Mucosa of descending colon (tissue), 3 donors: ENCODE results near the gene RPTOR. TPM values are rescaled to one million over a fixed set of nuclear protein-coding genes. Genes with fewer than 3 reads are reported as not detected.

Source experiments
- ATAC-seq: fragments of 200-7000 bp; cut with Tn5 transposase; one replicate; pipeline ENCODE4 v1.9.1; 2020; ENCODE audit warnings: mild to moderate bottlenecking, moderate library complexity
- DNase-seq, 3 donors: peaks; one replicate each; pipeline ENCODE4 v3.0.0-alpha.2; 2020
- H3K36me3 ChIP-seq: fragments of 200-600 bp; one replicate; pipeline ENCODE4 v1.8.0; 2021; ENCODE audit warnings: low read depth, mild to moderate bottlenecking
- H3K4me1 ChIP-seq: fragments of 200-600 bp; one replicate; pipeline ENCODE4 v1.8.0; 2021; ENCODE audit warnings: low read depth, mild to moderate bottlenecking
- H3K4me3 ChIP-seq: fragments of 200-600 bp; one replicate; pipeline ENCODE4 v1.8.0; 2021; ENCODE audit warnings: mild to moderate bottlenecking
- H3K9me3 ChIP-seq: fragments of 200-600 bp; one replicate; pipeline ENCODE4 v1.8.0; 2021; ENCODE audit warnings: mild to moderate bottlenecking
- intact Hi-C, 2 donors: fragments of 100-400 bp; cut with DNase I in 1 of 2; cut with micrococcal nuclease in 1 of 2; formaldehyde crosslinking; loops; one replicate each; pipeline versions ENCODE4 v1.11.0 to v1.11.1; 2022; cut with DNase I, micrococcal nuclease
- total RNA-seq, 3 donors: library from RNA; stranded (reverse); fragmentation: NEBNext Ultra II Directional in 2 of 3; extraction: Animal tissue kit (Norgen Biotek cat#: 25700) in 2 of 3; gene quantifications; one replicate each; pipeline versions ENCODE4 v1.2.1 to v1.2.4, GENCODE V29; 2021 to 2023
- TF ChIP-seq, protein P1 (sequence below): fragments of 200-600 bp; IDR thresholded peaks from one replicate; pipeline ENCODE4 v1.8.0; 2022; ENCODE audit warnings: antibody characterized with exemption, mild to moderate bottlenecking
- donor health status: DM: no; HTN: no; CAD: no; lungs with moderate emphysema.
- donor health status: DM: no; HTN: no; CAD: no.
- donor health status: DM: no; HTN: yes; CAD: no.

Gene RPTOR
- total RNA-seq, 3 donors from 2014 or later = 30.5 to 44.4 (median 37.2) TPM

DNA sequence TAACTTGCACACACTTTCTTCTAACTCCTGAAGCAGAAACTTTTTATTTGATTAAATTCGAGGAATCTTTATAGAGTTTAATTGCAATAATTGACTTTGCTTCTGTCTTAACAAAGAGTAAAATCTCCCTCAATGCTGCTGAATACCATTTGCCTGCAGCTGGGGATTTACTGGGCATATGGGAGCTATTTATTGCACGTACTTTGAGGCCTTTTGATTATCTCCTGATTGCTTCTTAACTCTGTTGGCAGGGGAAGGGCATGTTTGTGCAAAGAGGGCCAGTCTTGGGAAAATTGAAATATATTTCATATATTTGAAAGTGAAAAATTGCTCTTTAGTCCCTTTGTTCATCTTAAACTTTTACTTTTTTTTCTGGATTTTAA, 290.2 kb downstream of the RPTOR start:
- DNase-seq (no peak), ATAC-seq (no peak)
- TF ChIP-seq, protein P1, sequence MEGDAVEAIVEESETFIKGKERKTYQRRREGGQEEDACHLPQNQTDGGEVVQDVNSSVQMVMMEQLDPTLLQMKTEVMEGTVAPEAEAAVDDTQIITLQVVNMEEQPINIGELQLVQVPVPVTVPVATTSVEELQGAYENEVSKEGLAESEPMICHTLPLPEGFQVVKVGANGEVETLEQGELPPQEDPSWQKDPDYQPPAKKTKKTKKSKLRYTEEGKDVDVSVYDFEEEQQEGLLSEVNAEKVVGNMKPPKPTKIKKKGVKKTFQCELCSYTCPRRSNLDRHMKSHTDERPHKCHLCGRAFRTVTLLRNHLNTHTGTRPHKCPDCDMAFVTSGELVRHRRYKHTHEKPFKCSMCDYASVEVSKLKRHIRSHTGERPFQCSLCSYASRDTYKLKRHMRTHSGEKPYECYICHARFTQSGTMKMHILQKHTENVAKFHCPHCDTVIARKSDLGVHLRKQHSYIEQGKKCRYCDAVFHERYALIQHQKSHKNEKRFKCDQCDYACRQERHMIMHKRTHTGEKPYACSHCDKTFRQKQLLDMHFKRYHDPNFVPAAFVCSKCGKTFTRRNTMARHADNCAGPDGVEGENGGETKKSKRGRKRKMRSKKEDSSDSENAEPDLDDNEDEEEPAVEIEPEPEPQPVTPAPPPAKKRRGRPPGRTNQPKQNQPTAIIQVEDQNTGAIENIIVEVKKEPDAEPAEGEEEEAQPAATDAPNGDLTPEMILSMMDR = no peak
- no peak overlapping the region for H3K4me3 ChIP-seq
- intact Hi-C loops = no loop called here
- H3K36me3 ChIP-seq = no peaks in the 10 kb centered on the region
- peaks cover 12% of the 10 kb centered on the region for H3K4me1 ChIP-seq
- H3K9me3 ChIP-seq = no peaks in the 10 kb centered on the region

DNA sequence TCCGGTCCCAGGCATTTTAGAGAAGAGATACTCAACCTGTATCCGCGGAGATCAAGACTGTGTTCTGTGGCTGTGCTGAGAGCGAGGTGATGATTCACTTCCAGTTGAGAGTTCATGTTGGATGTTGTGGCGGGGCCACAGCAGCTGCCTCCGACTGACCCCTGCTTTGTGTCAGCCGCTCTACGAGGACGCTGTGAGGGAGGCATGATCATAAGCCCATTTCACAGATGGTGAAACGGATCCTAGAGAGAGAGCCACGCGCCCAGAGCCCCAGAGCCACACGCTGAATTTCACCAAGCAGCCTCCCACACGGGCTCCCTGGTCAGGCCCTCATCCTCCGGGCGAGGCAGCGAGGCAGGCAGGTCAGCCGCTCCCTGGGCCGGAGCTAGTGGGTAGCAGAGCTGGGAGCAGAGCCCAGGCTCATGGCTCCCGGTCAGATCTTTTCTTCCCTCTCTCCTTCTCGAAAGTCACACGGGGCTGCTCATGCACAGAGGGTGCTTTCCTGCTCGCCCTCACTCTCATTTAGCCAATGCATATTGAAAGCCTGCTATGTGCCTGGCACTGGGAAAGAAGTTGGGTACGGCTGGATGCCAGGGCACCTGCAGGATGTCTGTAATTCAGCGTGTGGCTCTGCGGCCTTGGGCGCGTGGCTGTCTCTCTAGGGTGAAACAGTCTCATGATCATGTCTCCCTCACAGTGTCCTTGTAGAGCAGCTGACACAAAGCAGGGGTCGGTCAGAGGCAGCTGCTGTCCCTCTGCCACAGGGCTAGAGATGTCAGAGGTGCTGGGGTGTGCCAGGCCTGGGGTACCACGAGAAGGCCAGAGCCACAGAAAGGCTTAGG, 291.4 kb downstream of the RPTOR start:
- intact Hi-C loops = no loop called here
- TF ChIP-seq, protein P1 = no peak
- ATAC-seq (no peak), DNase-seq (peak in 2 of 3 donors; percentile 12 to 26)
- H3K9me3 ChIP-seq = no peaks in the 10 kb centered on the region
- H3K36me3 ChIP-seq = no peaks in the 10 kb centered on the region
- H3K4me3 ChIP-seq = no peak overlapping the region
- H3K4me1 ChIP-seq = peaks cover 12% of the 10 kb centered on the region

DNA sequence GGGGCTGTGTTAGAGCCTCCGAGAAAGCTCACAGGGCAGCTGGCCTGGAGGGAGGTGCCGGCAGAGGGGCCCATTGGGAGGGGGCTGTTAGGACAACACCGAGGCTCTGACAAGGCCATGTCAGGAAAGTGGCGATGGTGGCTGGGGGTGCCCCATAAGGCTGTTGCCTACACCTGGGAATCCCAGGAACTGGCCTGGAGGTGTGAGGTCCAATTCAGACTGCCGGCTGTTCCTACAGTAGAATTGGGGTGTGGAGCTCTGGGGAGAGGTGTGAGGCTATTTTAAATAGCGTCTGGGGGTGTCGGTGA, 292.0 kb downstream of the RPTOR start:
- DNase-seq = peak in 2 of 3 donors; percentile 15 to 28
- no peaks in the 10 kb centered on the region for H3K9me3 ChIP-seq
- H3K4me3 ChIP-seq = no peak overlapping the region
- no peak for ATAC-seq
- intact Hi-C loops = no loop called here
- no peaks in the 10 kb centered on the region for H3K36me3 ChIP-seq
- TF ChIP-seq, protein P1 = no peak
- H3K4me1 ChIP-seq = peaks cover 12% of the 10 kb centered on the region

DNA sequence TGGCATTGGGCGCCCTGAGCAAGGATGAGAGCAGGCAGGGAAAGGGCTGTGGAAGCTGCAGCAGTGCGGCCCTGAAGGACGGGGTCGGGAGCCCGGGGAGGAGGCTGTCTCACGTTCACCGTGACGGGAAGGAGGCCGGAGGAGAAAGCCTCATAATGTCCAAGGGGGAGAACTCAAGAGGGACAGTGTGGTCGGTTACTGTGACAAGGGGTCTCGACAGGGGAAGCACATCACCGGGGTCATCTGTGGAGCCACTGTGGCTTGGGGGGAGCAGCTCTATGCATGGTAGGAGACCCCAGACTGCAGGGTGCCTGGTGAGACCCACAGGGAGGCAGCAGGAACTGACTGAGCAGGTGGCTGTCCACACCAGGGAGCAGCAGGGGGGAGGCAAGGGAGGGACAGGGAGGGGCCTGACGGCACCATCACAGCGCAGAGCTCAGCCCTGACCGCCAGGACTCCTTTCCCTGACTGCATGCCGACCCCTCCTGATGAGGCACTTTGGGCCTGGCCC, 292.4 kb downstream of the RPTOR start:
- DNase-seq (peak in 2 of 3 donors; percentile 11 to 42), ATAC-seq (no peak)
- Histone ChIP-seq H3K4me3 (no peak overlapping the region), H3K9me3 (no peaks in the 10 kb centered on the region), H3K4me1 (peaks cover 11% of the 10 kb centered on the region), H3K36me3 (no peaks in the 10 kb centered on the region)
- intact Hi-C loops = no loop called here
- TF ChIP-seq, protein P1 = no peak

DNA sequence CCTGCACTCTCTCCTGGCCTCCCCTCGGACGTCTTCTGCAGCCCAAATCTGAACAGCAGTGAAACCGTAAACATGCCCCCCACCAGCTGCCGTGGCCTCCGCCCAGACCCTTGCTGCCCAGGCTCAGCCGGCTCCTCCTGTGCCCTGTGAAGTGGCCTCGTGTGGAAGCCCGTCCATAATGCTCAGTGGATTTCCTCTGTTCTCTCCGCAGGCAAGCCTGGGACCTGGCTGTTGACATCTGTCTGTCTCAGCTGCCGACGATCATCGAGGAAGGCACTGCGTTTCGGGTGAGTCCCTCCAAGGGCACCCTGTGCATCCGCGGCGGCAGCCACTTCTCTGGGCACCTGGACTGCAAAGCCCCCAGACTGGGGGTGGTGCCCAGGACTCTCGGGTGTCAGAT, 293.1 kb downstream of the RPTOR start:
- Histone ChIP-seq H3K4me3 (no peak overlapping the region), H3K36me3 (no peaks in the 10 kb centered on the region), H3K4me1 (peaks cover 4% of the 10 kb centered on the region), H3K9me3 (no peaks in the 10 kb centered on the region)
- no peak for ATAC-seq
- TF ChIP-seq, protein P1 = no peak
- intact Hi-C loops = no loop called here
- peak in 2 of 3 donors; percentile 12 to 36 for DNase-seq
